Measurements from ENCODE around the gene SSTR3. TPM values are rescaled to one million over a fixed set of nuclear protein-coding genes. Genes with fewer than 3 reads are reported as not detected.

Gene SSTR3
- polyA plus RNA-seq, 4 donors, result 0.83 to 1.1 (median 0.88) TPM

DNA sequence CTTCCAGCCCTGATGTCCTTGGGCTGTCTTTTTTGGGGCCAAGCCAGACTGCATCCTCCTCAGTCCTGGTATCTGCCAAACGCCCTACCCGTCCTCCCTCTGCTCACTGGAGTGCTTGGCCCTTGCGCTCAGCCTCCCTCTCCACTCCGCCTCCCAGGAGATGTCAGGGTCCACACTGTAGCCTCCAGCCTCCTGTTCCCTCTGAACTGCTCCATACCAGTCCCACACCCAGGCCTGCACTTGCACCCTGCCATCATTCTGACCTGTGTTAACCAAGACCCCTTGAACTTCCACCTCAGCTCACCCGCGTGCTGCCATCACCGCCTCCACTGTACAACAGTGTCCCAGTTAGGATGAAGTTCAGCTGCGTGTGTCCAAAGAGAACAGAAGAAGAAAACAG, 56.3 kb downstream of the SSTR3 start:
- no peak for DNase-seq (ENCODE audit: low read depth in 4 of 4, low spot score in 2 of 4)

DNA sequence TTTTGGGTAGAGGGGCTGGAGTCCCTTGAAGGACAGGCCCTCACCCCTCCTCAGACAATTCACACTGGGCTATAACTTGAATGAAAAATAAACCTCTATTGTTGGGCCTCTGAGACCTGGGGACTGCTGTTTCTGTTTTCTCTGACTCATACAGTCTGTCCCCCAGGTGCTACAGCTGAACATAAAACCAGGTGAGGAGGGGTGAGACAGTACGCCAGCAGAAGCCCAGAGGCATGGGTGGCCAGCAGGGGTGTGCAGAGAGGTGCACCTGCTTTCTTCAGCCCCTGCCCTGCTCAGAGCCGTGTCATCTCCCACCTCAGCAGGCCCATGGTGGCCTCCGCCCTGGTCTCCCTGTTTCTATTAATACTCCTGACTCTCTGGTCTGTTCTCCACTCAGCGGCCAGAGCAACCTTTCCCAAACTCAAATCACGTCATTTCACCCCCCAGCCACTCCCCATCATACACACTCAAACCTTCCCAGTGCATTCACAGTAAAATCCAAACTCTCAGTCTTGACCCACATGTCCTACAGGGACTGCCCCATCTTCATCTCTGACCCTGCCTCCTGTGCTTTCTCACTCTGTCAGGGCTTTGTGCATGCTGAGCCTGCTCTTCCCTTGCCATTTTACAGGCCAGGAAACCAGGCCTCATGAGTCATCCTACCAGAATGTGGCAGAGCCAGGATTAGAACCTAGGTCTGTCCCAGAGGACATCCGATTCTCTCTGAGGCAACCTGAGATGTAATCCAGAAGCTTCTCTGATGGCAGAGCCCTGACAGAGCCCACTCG, 57.2 kb downstream of the SSTR3 start:
- no peak for DNase-seq (ENCODE audit: low read depth in 4 of 4, low spot score in 2 of 4)

Other genes with a start within 250 kb of the SSTR3 start
- gene TST, start 193.0 kb downstream of the SSTR3 start, polyA plus RNA-seq (ENCODE audit: insufficient read length in 4 of 4), result 10 to 100 TPM; 46.8 to 66.8 (median 56.3) TPM
- gene MPST, start 192.7 kb downstream of the SSTR3 start, polyA plus RNA-seq (ENCODE audit: insufficient read length in 4 of 4), result 10 to 100 TPM; 44.5 to 84.1 (median 67.1) TPM
- gene KCTD17, start 160.7 kb downstream of the SSTR3 start, polyA plus RNA-seq (ENCODE audit: insufficient read length in 4 of 4), result 10 to 100 TPM; 24.1 to 36.0 (median 32.1) TPM
- under 1 TPM; 0.35 to 0.63 (median 0.53) TPM for gene TMPRSS6, start 102.8 kb downstream of the SSTR3 start, polyA plus RNA-seq (ENCODE audit: insufficient read length in 4 of 4)
- 1 to 10 TPM in 3 of 4 donors, under 1 TPM in 1; 0.55 to 1.6 (median 1.2) TPM for gene IL2RB, start 62.6 kb downstream of the SSTR3 start, polyA plus RNA-seq (ENCODE audit: insufficient read length in 4 of 4)
- 10 to 100 TPM; 29.1 to 36.9 (median 32.3) TPM for gene C1QTNF6, start 24.2 kb downstream of the SSTR3 start, polyA plus RNA-seq (ENCODE audit: insufficient read length in 4 of 4)
- gene RAC2, start 31.8 kb upstream of the SSTR3 start, polyA plus RNA-seq (ENCODE audit: insufficient read length in 4 of 4), result 1 to 10 TPM; 5.7 to 9.3 (median 7.0) TPM
- gene CYTH4, start 70.0 kb upstream of the SSTR3 start, polyA plus RNA-seq (ENCODE audit: insufficient read length in 4 of 4), result 1 to 10 TPM; 2.4 to 4.9 (median 3.8) TPM
- 1 to 10 TPM in 3 of 4 donors, under 1 TPM in 1; 0.92 to 1.9 (median 1.7) TPM for gene ELFN2, start 215.0 kb upstream of the SSTR3 start, polyA plus RNA-seq (ENCODE audit: insufficient read length in 4 of 4)

Measured in left renal cortex interstitium (tissue), 4 donors.